ENCODE results near the gene CLDN9.

DNA sequence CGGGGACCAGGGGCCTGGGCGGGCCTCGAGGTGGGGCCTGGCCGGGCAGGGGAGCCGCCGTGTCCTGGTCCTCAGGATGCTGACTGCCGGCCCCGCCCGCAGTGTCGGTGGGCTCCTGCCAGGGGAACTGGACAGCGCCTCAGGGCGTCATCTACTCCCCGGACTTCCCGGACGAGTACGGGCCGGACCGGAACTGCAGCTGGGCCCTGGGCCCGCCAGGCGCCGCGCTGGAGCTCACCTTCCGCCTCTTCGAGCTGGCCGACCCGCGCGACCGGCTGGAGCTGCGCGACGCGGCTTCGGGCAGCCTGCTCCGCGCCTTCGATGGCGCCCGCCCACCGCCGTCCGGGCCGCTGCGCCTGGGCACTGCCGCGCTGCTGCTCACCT is 45.9 kb upstream of the CLDN9 start:
- TF ChIP-seq, protein P1, sequence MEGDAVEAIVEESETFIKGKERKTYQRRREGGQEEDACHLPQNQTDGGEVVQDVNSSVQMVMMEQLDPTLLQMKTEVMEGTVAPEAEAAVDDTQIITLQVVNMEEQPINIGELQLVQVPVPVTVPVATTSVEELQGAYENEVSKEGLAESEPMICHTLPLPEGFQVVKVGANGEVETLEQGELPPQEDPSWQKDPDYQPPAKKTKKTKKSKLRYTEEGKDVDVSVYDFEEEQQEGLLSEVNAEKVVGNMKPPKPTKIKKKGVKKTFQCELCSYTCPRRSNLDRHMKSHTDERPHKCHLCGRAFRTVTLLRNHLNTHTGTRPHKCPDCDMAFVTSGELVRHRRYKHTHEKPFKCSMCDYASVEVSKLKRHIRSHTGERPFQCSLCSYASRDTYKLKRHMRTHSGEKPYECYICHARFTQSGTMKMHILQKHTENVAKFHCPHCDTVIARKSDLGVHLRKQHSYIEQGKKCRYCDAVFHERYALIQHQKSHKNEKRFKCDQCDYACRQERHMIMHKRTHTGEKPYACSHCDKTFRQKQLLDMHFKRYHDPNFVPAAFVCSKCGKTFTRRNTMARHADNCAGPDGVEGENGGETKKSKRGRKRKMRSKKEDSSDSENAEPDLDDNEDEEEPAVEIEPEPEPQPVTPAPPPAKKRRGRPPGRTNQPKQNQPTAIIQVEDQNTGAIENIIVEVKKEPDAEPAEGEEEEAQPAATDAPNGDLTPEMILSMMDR (IDR thresholded peaks at IDR 0.05), result peak in 3 of 6 experiments; percentile 16 to 29 (median 23)
- TF ChIP-seq POLR2A (IDR thresholded peaks at IDR 0.05), result no peak

Measured in upper lobe of left lung (tissue), 4 donors.